NCI-H1105 (cell line): Measurements from ENCODE around the gene GOLGA8J.
"Not testable (repeated sequence)": the region's sequence is repeated elsewhere in the genome, so short reads cannot be mapped to it uniquely, and the experiment has no call there.

Experiments used
- DNase-seq: peaks from one replicate; lab custom pipeline; 2025; lab: John Stamatoyannopoulos, UW

GOLGA8J gene

GRCh38 chr15:30082655-30083054, at the start of gene GOLGA8J:
Gene GOLGA8J, plus strand, starts transcription at chr15:30082955. Its CDS starts 98 bp downstream, at chr15:30083053.
- not testable (repeated sequence) for DNase-seq

GRCh38 chr15:30033211-30033610, 49.5 kb upstream of the GOLGA8J start:
- DNase-seq: no peak

- no peak for DNase-seq
Measured at GRCh38 chr15:30033763-30034162, 49.0 kb upstream of the GOLGA8J start.

GRCh38 chr15:30036036-30036703, 46.6 kb upstream of the GOLGA8J start:
- DNase-seq: no peak

- DNase-seq: no peak
Measured at GRCh38 chr15:30038667-30039523, 43.9 kb upstream of the GOLGA8J start.

- DNase-seq: no peak
Measured at GRCh38 chr15:30041868-30042267, 40.9 kb upstream of the GOLGA8J start.

- DNase-seq: no peak
Measured at GRCh38 chr15:30042556-30042955, 40.2 kb upstream of the GOLGA8J start.

GRCh38 chr15:30043211-30043655, 39.5 kb upstream of the GOLGA8J start:
- no peak for DNase-seq

GRCh38 chr15:30044377-30044776, 38.4 kb upstream of the GOLGA8J start:
- no peak for DNase-seq

- not testable (repeated sequence) for DNase-seq
Measured at GRCh38 chr15:30044826-30045225, 37.9 kb upstream of the GOLGA8J start.

- not testable (repeated sequence) for DNase-seq
Measured at GRCh38 chr15:30045248-30046041, 37.3 kb upstream of the GOLGA8J start.

- DNase-seq: no peak
Measured at GRCh38 chr15:30046430-30046829, 36.3 kb upstream of the GOLGA8J start.

- no peak for DNase-seq
Measured at GRCh38 chr15:30055604-30056003, 27.2 kb upstream of the GOLGA8J start.

- no peak for DNase-seq
Measured at GRCh38 chr15:30056166-30056565, 26.6 kb upstream of the GOLGA8J start.

- DNase-seq: no peak
Measured at GRCh38 chr15:30059771-30060170, 23.0 kb upstream of the GOLGA8J start.

GRCh38 chr15:30062881-30063280, 19.9 kb upstream of the GOLGA8J start:
- no peak for DNase-seq

- no peak for DNase-seq
Measured at GRCh38 chr15:30063835-30064546, 18.8 kb upstream of the GOLGA8J start.

GRCh38 chr15:30065025-30065801, 17.5 kb upstream of the GOLGA8J start:
- DNase-seq: no peak

GRCh38 chr15:30068326-30068725, 14.4 kb upstream of the GOLGA8J start:
- no peak for DNase-seq

GRCh38 chr15:30072630-30073029, 10.1 kb upstream of the GOLGA8J start:
- no peak for DNase-seq

GRCh38 chr15:30073915-30074314, 8.8 kb upstream of the GOLGA8J start:
- DNase-seq: no peak
